Measurements from ENCODE around the gene SNRPD2.
"Not testable (repeated sequence)": the region's sequence is repeated elsewhere in the genome, so short reads cannot be mapped to it uniquely, and the experiment has no call there.

SNRPD2 gene

GRCh38 chr19:45701676-45702075 is 9.9 kb upstream of the SNRPD2 start:
- no peak for DNase-seq

- DNase-seq = peak; percentile 76
Measured at GRCh38 chr19:45693106-45693788, 1.5 kb upstream of the SNRPD2 start.

GRCh38 chr19:45692187-45693105 is 693 bp upstream of the SNRPD2 start, which contains the start of gene QPCTL:
QPCTL (plus strand) TSS chr19:45692666; CDS start chr19:45692704, 38 bp downstream.
- peak; percentile 92 for DNase-seq

- DNase-seq = no peak
Measured at GRCh38 chr19:45687599-45687998, 4.2 kb downstream of the SNRPD2 start.

- not testable (repeated sequence) for DNase-seq
Measured at GRCh38 chr19:45685045-45685444, 6.7 kb downstream of the SNRPD2 start.

- DNase-seq = no peak
Measured at GRCh38 chr19:45682908-45683307, 8.8 kb downstream of the SNRPD2 start.

- DNase-seq = no peak
Measured at GRCh38 chr19:45682117-45682516, 9.6 kb downstream of the SNRPD2 start.

GRCh38 chr19:45681391-45682015 is 10.2 kb downstream of the SNRPD2 start:
- DNase-seq = peak; percentile 92

GRCh38 chr19:45677351-45678230 is 14.2 kb downstream of the SNRPD2 start:
- DNase-seq = peak; percentile 81

GRCh38 chr19:45676851-45677263 is 14.9 kb downstream of the SNRPD2 start:
- DNase-seq = no peak

- no peak for DNase-seq
Measured at GRCh38 chr19:45674946-45675345, 16.8 kb downstream of the SNRPD2 start.

- DNase-seq = peak; percentile 61
Measured at GRCh38 chr19:45670670-45671453, 20.9 kb downstream of the SNRPD2 start.

GRCh38 chr19:45668342-45668871 is 23.3 kb downstream of the SNRPD2 start:
- peak; percentile 50 for DNase-seq

GRCh38 chr19:45667620-45668341 is 24.0 kb downstream of the SNRPD2 start, which contains the start of gene GIPR:
GIPR (plus strand) TSS chr19:45668221; CDS start chr19:45669521, 1,300 bp downstream.
- peak; percentile 60 for DNase-seq

GRCh38 chr19:45664575-45664974 is 27.2 kb downstream of the SNRPD2 start:
- DNase-seq = no peak

- DNase-seq = no peak
Measured at GRCh38 chr19:45663800-45664199, 28.0 kb downstream of the SNRPD2 start.

- DNase-seq = no peak
Measured at GRCh38 chr19:45660636-45661035, 31.1 kb downstream of the SNRPD2 start.

- no peak for DNase-seq
Measured at GRCh38 chr19:45659096-45659729, 32.5 kb downstream of the SNRPD2 start.

GRCh38 chr19:45657520-45658167 is 34.1 kb downstream of the SNRPD2 start:
- no peak for DNase-seq

All from activated T-cell treated with anti-CD3 and anti-CD28 coated beads, Interleukin-2, amount 50 U/mL, for 1 hour (primary cell).